ENCODE measurements around the gene KRTAP4-2.
A peak's percentile ranks its signal among the peaks of the same experiment; 100 is the strongest.
"Not testable (repeated sequence)": the region's sequence is repeated elsewhere in the genome, so short reads cannot be mapped to it uniquely, and the experiment has no call there.

KRTAP4-2 gene

GRCh38 chr17:41160648-41161047 lies 17.4 kb downstream of the KRTAP4-2 start, which contains the start of gene KRTAP4-4:
Gene KRTAP4-4 (minus strand): TSS chr17:41160748. CDS start chr17:41160691, 57 bp downstream.
- no peak for DNase-seq (ENCODE audit: low spot score)

DNA sequence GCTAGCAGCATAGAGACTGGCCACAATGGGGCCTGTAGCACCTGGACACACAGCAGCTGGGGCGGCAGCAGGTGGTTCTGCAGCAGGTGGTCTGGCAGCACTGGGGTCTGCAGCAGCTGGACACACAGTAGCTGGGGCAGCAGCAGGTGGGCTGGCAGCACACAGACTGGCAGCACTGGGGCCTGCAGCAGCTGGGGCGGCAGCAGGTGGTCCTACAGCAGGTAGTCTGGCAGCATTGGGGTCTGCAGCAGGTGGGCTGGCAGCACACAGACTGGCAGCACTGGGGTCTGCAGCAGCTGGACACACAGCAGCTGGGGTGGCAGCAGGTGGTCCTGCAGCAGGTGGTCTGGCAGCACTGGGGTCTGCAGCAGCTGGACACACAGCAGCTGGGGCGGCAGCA lies 17.8 kb downstream of the KRTAP4-2 start:
- DNase-seq (ENCODE audit: low spot score), result not testable (repeated sequence)

- DNase-seq (ENCODE audit: low spot score), result peak; percentile 70
These were observed 24.2 kb downstream of the KRTAP4-2 start for GRCh38 chr17:41153856-41154255.

GRCh38 chr17:41151525-41151924 lies 26.5 kb downstream of the KRTAP4-2 start:
- DNase-seq (ENCODE audit: low spot score), result no peak

- DNase-seq (ENCODE audit: low spot score), result no peak
These were observed 28.0 kb downstream of the KRTAP4-2 start for GRCh38 chr17:41150026-41150425.

GRCh38 chr17:41149652-41149985 lies 28.4 kb downstream of the KRTAP4-2 start, which contains the start of gene KRTAP4-5:
Gene KRTAP4-5 (minus strand): TSS chr17:41149825. CDS start chr17:41149767, 58 bp downstream.
- DNase-seq (ENCODE audit: low spot score), result no peak

- DNase-seq (ENCODE audit: low spot score), result not testable (repeated sequence)
These were observed 28.9 kb downstream of the KRTAP4-2 start for GRCh38 chr17:41148971-41149651.

GRCh38 chr17:41147531-41148204 lies 30.4 kb downstream of the KRTAP4-2 start:
- DNase-seq (ENCODE audit: low spot score), result no peak

- no peak for DNase-seq (ENCODE audit: low spot score)
These were observed 32.8 kb downstream of the KRTAP4-2 start for GRCh38 chr17:41145261-41145660.

DNA sequence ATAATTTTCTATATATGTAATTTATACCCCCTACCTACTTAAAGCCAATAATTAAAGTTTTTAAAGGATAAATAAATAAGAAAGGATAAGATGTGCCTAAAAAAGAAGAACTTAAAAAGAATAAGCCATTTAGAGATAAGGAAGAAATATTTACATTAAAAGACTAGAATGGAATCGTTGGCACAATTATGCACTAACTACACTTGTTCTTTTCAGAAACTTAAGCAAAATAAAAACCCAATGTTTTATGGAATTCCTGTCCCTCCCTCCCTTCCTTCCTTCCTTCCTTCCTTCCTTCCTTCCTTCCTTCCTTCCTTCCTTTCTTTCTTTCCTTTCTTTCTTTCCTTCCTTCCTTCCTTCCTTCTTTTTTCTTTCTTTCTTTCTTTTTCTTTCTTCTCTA lies 33.2 kb downstream of the KRTAP4-2 start:
- no peak for DNase-seq (ENCODE audit: low spot score)

GRCh38 chr17:41141361-41141760 lies 36.7 kb downstream of the KRTAP4-2 start:
- DNase-seq (ENCODE audit: low spot score), result no peak

- no peak for DNase-seq (ENCODE audit: low spot score)
These were observed 37.5 kb downstream of the KRTAP4-2 start, which contains the start of gene KRTAP4-6 for GRCh38 chr17:41140360-41141131. Gene KRTAP4-6 (minus strand): TSS chr17:41140544. CDS start chr17:41140487, 57 bp downstream.

DNA sequence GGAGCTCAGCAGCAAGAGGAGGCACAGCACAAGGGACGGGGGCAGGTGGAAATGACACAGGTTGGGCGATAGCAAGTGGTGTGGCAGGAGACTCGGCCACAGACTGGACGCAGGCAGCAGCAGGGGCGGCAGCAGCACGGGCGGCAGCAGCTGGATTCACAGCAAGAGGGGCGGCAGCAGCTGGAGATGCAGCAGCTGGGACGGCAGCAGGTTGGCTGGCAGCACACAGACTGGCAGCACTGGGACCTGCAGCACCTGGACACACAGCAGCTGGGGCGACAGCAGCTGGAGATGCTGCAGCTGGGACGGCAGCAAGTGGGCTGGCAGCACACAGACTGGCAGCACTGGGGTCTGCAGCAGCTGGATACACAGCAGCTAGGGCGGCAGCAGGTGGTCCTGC lies 38.2 kb downstream of the KRTAP4-2 start:
- not testable (repeated sequence) for DNase-seq (ENCODE audit: low spot score)

DNA sequence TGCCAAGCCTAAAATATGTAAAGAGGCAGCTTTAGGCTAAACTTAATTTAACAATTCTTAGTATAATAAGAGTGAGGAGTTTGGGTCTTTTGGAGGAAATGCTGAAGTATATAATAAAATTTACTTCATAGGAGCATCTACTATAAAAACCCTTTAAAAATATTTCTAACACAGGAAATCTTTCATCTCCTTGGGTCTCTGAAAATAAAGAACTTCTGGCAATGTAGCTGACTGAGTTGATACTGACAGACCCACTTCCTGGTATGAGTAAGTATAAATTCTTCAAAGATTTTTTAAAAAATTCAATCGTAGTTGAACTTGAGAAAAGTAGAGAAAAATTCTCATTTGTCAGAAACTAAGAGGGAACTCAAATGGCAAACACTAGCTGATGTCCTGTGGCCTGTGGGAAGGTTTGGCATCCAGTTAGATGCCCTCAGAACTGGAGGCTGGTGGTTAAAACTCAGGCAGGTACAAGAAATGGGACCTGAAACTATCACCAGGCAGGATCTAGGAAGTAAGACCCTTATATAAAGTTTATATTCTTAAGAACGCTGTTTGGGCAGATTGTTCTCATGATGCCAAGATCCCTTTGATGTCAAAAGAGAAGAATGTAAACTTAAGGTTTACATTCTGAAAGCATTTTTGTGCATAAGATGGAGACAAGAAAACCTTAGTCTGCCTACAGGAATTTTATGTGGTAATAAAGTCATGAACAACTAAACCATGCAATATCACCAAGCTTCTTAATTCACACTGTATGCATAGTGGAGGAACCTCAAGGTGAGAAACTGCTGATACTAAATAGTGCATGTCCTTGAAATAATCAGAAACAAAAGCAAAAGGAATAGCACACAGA lies 43.9 kb downstream of the KRTAP4-2 start:
- DNase-seq (ENCODE audit: low spot score), result no peak

- DNase-seq (ENCODE audit: low spot score), result no peak
These were observed 46.0 kb downstream of the KRTAP4-2 start for GRCh38 chr17:41131979-41132378.

Data from pons (tissue), 1 donor.